HG03521 (cell line): ENCODE results near the gene PSTPIP2.
"Not testable (repeated sequence)": the region's sequence is repeated elsewhere in the genome, so short reads cannot be mapped to it uniquely, and the experiment has no call there.

ENCODE experiments used
- ATAC-seq: cut with Tn5 transposase; IDR thresholded peaks from one replicate; pipeline ENCODE4 v1.9.1; 2021; ENCODE audit warnings: mild to moderate bottlenecking, moderate library complexity; ENCODE audit not compliant: unreplicated experiment

Gene PSTPIP2

GRCh38 chr18:46070232-46070631, 1.8 kb downstream of the PSTPIP2 start:
- no peak for ATAC-seq

GRCh38 chr18:46069524-46069923, 2.5 kb downstream of the PSTPIP2 start:
- ATAC-seq, result no peak

- ATAC-seq, result no peak
Measured at GRCh38 chr18:46068763-46069162, 3.3 kb downstream of the PSTPIP2 start.

GRCh38 chr18:46067438-46068007, 4.5 kb downstream of the PSTPIP2 start:
- no peak for ATAC-seq

- ATAC-seq, result no peak
Measured at GRCh38 chr18:46062781-46063180, 9.3 kb downstream of the PSTPIP2 start.

GRCh38 chr18:46061796-46062195, 10.3 kb downstream of the PSTPIP2 start:
- ATAC-seq, result no peak

GRCh38 chr18:46061387-46061786, 10.7 kb downstream of the PSTPIP2 start:
- ATAC-seq, result no peak

- no peak for ATAC-seq
Measured at GRCh38 chr18:46060359-46060841, 11.7 kb downstream of the PSTPIP2 start.

- no peak for ATAC-seq
Measured at GRCh38 chr18:46055838-46056230, 16.2 kb downstream of the PSTPIP2 start.

GRCh38 chr18:46054956-46055837, 16.9 kb downstream of the PSTPIP2 start:
- no peak for ATAC-seq

GRCh38 chr18:46053368-46054095, 18.5 kb downstream of the PSTPIP2 start:
- ATAC-seq, result no peak

- no peak for ATAC-seq
Measured at GRCh38 chr18:46051731-46052461, 20.2 kb downstream of the PSTPIP2 start.

GRCh38 chr18:46050268-46050667, 21.8 kb downstream of the PSTPIP2 start:
- no peak for ATAC-seq

GRCh38 chr18:46048641-46049040, 23.4 kb downstream of the PSTPIP2 start:
- ATAC-seq, result no peak

GRCh38 chr18:46047369-46047768, 24.7 kb downstream of the PSTPIP2 start:
- ATAC-seq, result not testable (repeated sequence)

GRCh38 chr18:46046688-46047087, 25.4 kb downstream of the PSTPIP2 start:
- no peak for ATAC-seq

- no peak for ATAC-seq
Measured at GRCh38 chr18:46046126-46046525, 25.9 kb downstream of the PSTPIP2 start.

GRCh38 chr18:46042571-46043123, 29.4 kb downstream of the PSTPIP2 start:
- ATAC-seq, result no peak

GRCh38 chr18:46040747-46041104, 31.3 kb downstream of the PSTPIP2 start:
- ATAC-seq, result no peak

GRCh38 chr18:46040033-46040746, 31.9 kb downstream of the PSTPIP2 start:
- ATAC-seq, result no peak
